Stomach (tissue), 9 donors: ENCODE data around the gene RARG. TPM values are rescaled to one million over a fixed set of nuclear protein-coding genes. Genes with fewer than 3 reads are reported as not detected.
A peak's percentile ranks its signal among the peaks of the same experiment; 100 is the strongest.

ENCODE experiments used
- DNase-seq, 2 donors: peaks; one replicate each; pipeline versions ENCODE4 v3.0.0 to v3.0.0-alpha.2; 2013 to 2019
- H3K27ac ChIP-seq, 5 donors: fragments of 200-600 bp in 4 of 5; sonication (generic) in 4 of 5; one replicate each; pipeline ENCODE4 v1.5.1; 2013 to 2019; ENCODE audit warnings: mild to moderate bottlenecking in 1 of 5, moderate library complexity in 1 of 5
- H3K27me3 ChIP-seq, 3 donors: fragments of 200-600 bp; sonication (generic); one replicate each; pipeline ENCODE4 v1.5.1; 2017 to 2019; ENCODE audit warnings: mixed run types in 1 of 3
- H3K36me3 ChIP-seq, 4 donors: fragments of 200-600 bp; sonication (generic); 1 replicate in 3 of 4; 2 replicates in 1 of 4; pipeline ENCODE4 v1.5.1; 2016 to 2019
- H3K4me1 ChIP-seq, 4 donors: fragments of 200-600 bp; sonication (generic); one replicate each; pipeline ENCODE4 v1.5.1; 2016 to 2019
- H3K4me3 ChIP-seq, 4 donors: fragments of 200-600 bp; sonication (generic) in 3 of 4; one replicate each; pipeline ENCODE4 v1.5.1; 2016 to 2019; ENCODE audit warnings: mild to moderate bottlenecking in 1 of 4
- H3K9me3 ChIP-seq, 4 donors: fragments of 200-600 bp; sonication (generic); one replicate each; pipeline ENCODE4 v1.5.1; 2016 to 2019
- EP300 ChIP-seq: sonication (generic); formaldehyde crosslinking; IDR thresholded peaks from one replicate; pipeline ENCODE4 v1.6.1; 2017; ENCODE audit warnings: antibody characterized with exemption
- POLR2A ChIP-seq, 4 donors: fragments of 450-650 bp; IDR thresholded peaks; one replicate each; pipeline ENCODE4 v1.6.1; 2016; ENCODE audit warnings: antibody characterized with exemption in 4 of 4, control low read depth in 2 of 4, mild to moderate bottlenecking in 1 of 4, moderate library complexity in 1 of 4
- POLR2AphosphoS5 ChIP-seq, 3 donors: sonication (generic); formaldehyde crosslinking; IDR thresholded peaks; one replicate each; pipeline ENCODE4 v1.6.1; 2016; ENCODE audit warnings: antibody characterized with exemption in 3 of 3
- WGBS, 5 donors: extraction: QIAGEN DNeasy Blood & Tissue Kit in 3 of 5; methylation state at CpG; one replicate each; pipeline versions ENCODE4 v1.1.5 to v1.1.7; 2013 to 2018; 5-methylcytosine and 5-hydroxymethylcytosine counted together
- intact Hi-C: fragments of 100-400 bp; cut with DNase I; formaldehyde crosslinking; loops from one replicate; pipeline ENCODE4 v1.15.1; 2023; ENCODE audit warnings: low total_unique reads
- polyA plus RNA-seq, 3 donors: library from polyadenylated mRNA; stranded (reverse); fragments of 200-250 nt; gene quantifications; one replicate each; pipeline ENCODE4 v1.2.3, GENCODE V29; 2013
- total RNA-seq, 5 donors: library from RNA; depleted of rRNA; stranded (reverse); fragments of >200 nt; gene quantifications; one replicate each; pipeline versions ENCODE4 v1.1.0 to v1.2.3, GENCODE V29; 2014 to 2016
- TF ChIP-seq, protein P1 (sequence below), 7 experiments: fragments of 450-650 bp in 4 of 7; fragments of 200-600 bp in 3 of 7; sonication (generic) in 3 of 7; IDR thresholded peaks; one replicate each; pipeline ENCODE4 v1.5.1; 2016 to 2019; ENCODE audit warnings: antibody characterized with exemption in 7 of 7, control low read depth in 2 of 7, mild to moderate bottlenecking in 1 of 7
- donor health status: healthy with polysubstance abuse.
- donor health status: Bipolar disorder and iron deficiency.
- donor health status: healthy.

The RARG gene
- total and polyA plus RNA-seq, 8 donors = 2.0 to 37.7 (median 9.6) TPM

DNA sequence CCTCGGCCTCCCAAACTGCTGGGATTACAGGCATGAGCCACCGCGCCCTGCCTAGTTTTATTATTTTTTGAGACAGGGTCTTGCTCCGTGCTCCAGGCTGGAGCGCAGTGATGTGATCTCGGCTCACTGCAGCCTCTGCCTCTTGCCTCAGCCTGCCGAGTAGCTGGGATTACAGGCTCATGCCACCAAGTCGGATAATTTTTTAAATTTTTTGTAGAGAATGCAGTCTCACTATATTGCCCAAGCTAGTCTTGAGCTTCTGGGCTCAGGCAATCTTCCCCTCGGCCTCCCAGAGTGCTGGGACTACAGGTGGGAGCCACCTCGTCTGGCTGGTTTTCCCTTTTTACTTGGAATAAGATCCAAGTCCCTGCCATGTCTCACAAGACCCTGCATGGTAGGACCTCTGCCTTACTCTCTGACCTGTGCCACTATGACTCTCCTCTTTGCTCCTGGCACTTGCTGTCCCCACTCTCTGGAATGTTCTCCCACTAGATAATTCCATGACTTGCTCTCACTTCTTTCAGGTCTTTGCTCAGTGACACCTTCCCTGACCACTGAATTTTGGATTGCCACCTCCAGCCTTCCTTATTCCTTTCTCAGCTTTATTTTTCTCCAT lies 7.7 kb upstream of the RARG start:
- DNase-seq = no peak
- H3K27ac ChIP-seq = no peak overlapping the region
- intact Hi-C loops = no loop called here
- H3K9me3 ChIP-seq = no peaks in the 10 kb centered on the region
- 85 to 95% (median 93%) methylated on average over 10 of the region's 10 CpGs for WGBS, 5 donors
- no peaks in the 10 kb centered on the region for H3K4me1 ChIP-seq
- H3K4me3 ChIP-seq = no peak overlapping the region
- no peak for TF ChIP-seq POLR2AphosphoS5 (IDR thresholded peaks at IDR 0.05)
- TF ChIP-seq EP300 = no peak
- no peak for TF ChIP-seq POLR2A (IDR thresholded peaks at IDR 0.05)
- TF ChIP-seq, protein P1, sequence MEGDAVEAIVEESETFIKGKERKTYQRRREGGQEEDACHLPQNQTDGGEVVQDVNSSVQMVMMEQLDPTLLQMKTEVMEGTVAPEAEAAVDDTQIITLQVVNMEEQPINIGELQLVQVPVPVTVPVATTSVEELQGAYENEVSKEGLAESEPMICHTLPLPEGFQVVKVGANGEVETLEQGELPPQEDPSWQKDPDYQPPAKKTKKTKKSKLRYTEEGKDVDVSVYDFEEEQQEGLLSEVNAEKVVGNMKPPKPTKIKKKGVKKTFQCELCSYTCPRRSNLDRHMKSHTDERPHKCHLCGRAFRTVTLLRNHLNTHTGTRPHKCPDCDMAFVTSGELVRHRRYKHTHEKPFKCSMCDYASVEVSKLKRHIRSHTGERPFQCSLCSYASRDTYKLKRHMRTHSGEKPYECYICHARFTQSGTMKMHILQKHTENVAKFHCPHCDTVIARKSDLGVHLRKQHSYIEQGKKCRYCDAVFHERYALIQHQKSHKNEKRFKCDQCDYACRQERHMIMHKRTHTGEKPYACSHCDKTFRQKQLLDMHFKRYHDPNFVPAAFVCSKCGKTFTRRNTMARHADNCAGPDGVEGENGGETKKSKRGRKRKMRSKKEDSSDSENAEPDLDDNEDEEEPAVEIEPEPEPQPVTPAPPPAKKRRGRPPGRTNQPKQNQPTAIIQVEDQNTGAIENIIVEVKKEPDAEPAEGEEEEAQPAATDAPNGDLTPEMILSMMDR (IDR thresholded peaks at IDR 0.05) = no peak
- peaks cover 0 to 25% (median 0%) of the 10 kb centered on the region in 3 donors for H3K27me3 ChIP-seq
- H3K36me3 ChIP-seq = no peaks in the 10 kb centered on the region

DNA sequence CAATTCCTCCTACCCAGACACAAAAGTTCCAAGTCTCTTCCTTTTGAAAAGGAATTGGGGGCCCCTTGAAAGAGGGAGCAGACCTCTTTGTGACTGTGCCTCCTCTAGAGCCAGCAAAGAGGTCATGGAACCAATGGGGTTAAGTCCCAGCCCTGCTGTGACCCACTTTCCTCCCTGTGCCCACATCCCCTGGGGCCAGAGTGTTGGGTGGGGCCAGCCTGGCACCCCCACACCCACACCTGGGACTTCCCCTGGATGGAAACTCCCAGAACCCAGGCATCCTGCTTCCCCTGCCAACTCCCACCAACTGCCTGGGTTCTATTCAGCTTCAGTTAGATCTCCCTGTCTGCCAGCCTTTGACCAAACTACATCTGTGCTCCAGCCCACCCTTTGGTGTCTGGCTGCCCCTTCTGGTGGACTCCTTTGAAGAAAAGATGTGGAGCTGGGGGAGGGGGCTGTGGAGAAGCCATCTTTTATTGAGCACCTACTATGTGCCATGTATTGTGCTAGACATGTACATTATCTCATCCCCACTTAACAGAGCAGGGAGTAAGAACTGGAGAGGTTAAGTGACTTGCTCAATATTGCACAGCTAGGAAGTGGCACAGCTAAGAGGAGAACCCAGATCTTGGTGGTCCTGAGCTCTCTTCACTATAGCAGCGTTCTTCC lies 4.6 kb upstream of the RARG start:
- Histone ChIP-seq H3K27me3 (peaks cover 0 to 9% (median 0%) of the 10 kb centered on the region in 3 donors), H3K4me1 (peaks cover 19 to 30% (median 27%) of the 10 kb centered on the region in 4 donors), H3K27ac (no peak overlapping the region), H3K36me3 (no peaks in the 10 kb centered on the region), H3K4me3 (no peak overlapping the region), H3K9me3 (no peaks in the 10 kb centered on the region)
- WGBS, 5 donors = 84 to 96% (median 92%) methylated on average over 1 of the region's 1 CpG
- TF ChIP-seq, protein P1 (IDR thresholded peaks at IDR 0.05) = no peak
- TF ChIP-seq EP300 (no peak), POLR2AphosphoS5 (IDR thresholded peaks at IDR 0.05) (no peak), POLR2A (IDR thresholded peaks at IDR 0.05) (no peak)
- peak in 1 of 2 donors; percentile 25 for DNase-seq
- intact Hi-C loops = no loop called here

DNA sequence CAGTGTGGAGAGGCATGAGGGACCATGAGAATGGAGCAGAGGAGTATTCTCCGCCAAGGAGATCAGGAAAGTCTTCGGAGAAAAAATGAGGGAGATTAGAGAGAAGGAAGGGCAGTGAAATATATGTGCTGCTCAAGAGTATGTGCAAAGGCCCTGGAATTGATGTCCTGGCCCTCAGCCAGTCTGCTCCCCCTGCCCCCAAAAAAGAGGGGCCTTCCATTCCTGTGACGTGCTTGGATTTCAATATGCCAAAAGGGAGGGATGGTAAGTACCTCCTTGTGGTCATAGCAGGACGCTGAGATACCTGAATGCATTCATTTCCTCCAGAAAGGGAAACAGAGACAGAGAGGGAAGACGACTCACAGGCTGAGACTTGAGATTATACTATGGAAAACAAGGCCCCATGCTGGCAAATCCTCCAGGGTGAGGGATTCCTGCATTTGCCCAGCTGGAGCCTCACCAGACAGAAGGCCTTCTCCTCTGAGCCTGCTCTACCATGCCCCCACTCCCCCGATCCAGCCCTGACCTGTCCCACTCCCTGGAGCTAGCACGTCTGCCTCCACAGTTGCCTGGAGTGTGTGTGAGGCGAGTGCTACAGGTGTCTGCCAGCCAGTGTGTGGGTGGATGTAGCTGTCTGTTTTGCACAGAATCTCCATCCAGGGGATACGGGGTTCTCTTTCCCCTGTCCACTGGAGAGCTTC lies 3.9 kb upstream of the RARG start:
- H3K36me3 ChIP-seq = no peaks in the 10 kb centered on the region
- peaks cover 0 to 12% (median 0%) of the 10 kb centered on the region in 3 donors for H3K27me3 ChIP-seq
- WGBS, 5 donors = 73 to 83% (median 77%) methylated on average over 8 to 9 of the region's 9 CpGs

DNA sequence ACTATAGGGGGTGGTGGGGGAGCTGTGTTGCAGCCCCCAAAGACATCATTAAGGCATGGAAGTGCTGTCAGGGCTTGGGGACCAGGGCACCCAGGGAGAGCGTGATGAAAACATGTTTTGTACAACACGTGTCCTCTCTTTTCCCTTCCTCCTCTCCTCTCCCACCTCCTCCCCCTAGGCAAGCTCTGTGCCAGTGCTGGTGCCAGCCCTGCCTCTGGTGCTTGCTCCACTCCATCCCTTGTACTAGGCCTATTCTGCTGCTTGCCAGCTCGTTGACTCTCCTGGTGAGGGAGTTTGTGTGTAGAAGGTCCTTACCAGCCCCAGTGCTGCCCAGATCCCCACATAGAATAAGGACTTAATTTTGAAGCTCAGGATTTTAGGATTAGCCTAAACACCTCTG lies 3.2 kb upstream of the RARG start:
- no peaks in the 10 kb centered on the region for H3K9me3 ChIP-seq
- peak overlapping the region in 1 of 5 donors; percentile 8 for H3K27ac ChIP-seq
- peaks cover 28 to 44% (median 41%) of the 10 kb centered on the region in 4 donors for H3K4me1 ChIP-seq
- H3K36me3 ChIP-seq = no peaks in the 10 kb centered on the region
- H3K4me3 ChIP-seq = no peak overlapping the region
- no peak for TF ChIP-seq POLR2A (IDR thresholded peaks at IDR 0.05)
- TF ChIP-seq, protein P1 (IDR thresholded peaks at IDR 0.05) = no peak
- TF ChIP-seq POLR2AphosphoS5 (IDR thresholded peaks at IDR 0.05) = no peak
- no peak for TF ChIP-seq EP300
- H3K27me3 ChIP-seq = peaks cover 0 to 12% (median 0%) of the 10 kb centered on the region in 3 donors
- WGBS, 5 donors = 58 to 68% (median 64%) methylated on average over 3 of the region's 3 CpGs
- DNase-seq = no peak
- intact Hi-C loops = no loop called here

More for the DNA sequence above, 3.9 kb upstream of the RARG start:
- no peak overlapping the region for H3K27ac ChIP-seq
- TF ChIP-seq POLR2AphosphoS5 (IDR thresholded peaks at IDR 0.05) (no peak), POLR2A (IDR thresholded peaks at IDR 0.05) (no peak), EP300 (no peak)
- TF ChIP-seq, protein P1 (IDR thresholded peaks at IDR 0.05) = no peak
- no peaks in the 10 kb centered on the region for H3K9me3 ChIP-seq
- intact Hi-C loops = no loop called here
- H3K4me3 ChIP-seq = no peak overlapping the region
- H3K4me1 ChIP-seq = peaks cover 23 to 36% (median 34%) of the 10 kb centered on the region in 4 donors
- DNase-seq = no peak
